Stimulated activated naive B cell treated with anti-CD40 and anti-IgM and Interleukin-4, amounts not matched to agents 10 μg/mL and 1 μg/mL and 100 μg/mL, for 72 hours (primary cell): ENCODE results near the gene HABP2.

ENCODE experiments used
- ATAC-seq, 2 donors: fragments of 150-1000 bp; cut with Tn5 transposase; replicated peaks; 2 replicates each; pipeline ENCODE4 v1.10.0; 2021; ENCODE audit warnings: moderate library complexity in 1 of 2
- DNase-seq: peaks from one replicate; pipeline ENCODE4 v3.0.0; 2021
- H3K27ac Mint-ChIP-seq: one replicate; pipeline ENCODE4 v1.8.0; 2022; ENCODE audit warnings: mild to moderate bottlenecking, mixed read lengths
- H3K27me3 Mint-ChIP-seq, 2 donors: one replicate each; pipeline ENCODE4 v1.8.0; 2022; ENCODE audit warnings: mixed read lengths in 2 of 2
- H3K36me3 Mint-ChIP-seq, 2 donors: one replicate each; pipeline ENCODE4 v1.8.0; 2022; ENCODE audit warnings: mixed read lengths in 2 of 2, mild to moderate bottlenecking in 1 of 2
- H3K4me1 Mint-ChIP-seq, 2 donors: one replicate each; pipeline ENCODE4 v1.8.0; 2022; ENCODE audit warnings: mixed read lengths in 2 of 2, mild to moderate bottlenecking in 1 of 2
- H3K4me3 Mint-ChIP-seq, 2 donors: one replicate each; pipeline ENCODE4 v1.8.0; 2022; ENCODE audit warnings: mild to moderate bottlenecking in 2 of 2, mixed read lengths in 2 of 2, moderate library complexity in 1 of 2
- H3K9me3 Mint-ChIP-seq, 2 donors: one replicate each; pipeline ENCODE4 v1.8.0; 2022; ENCODE audit warnings: mixed read lengths in 2 of 2, mild to moderate bottlenecking in 1 of 2

HABP2 gene

GRCh38 chr10:113555751-113556150 is 2.9 kb downstream of the HABP2 start:
- no peak for ATAC-seq

GRCh38 chr10:113557424-113557862 is 4.6 kb downstream of the HABP2 start:
- Mint-ChIP-seq H3K27ac (no peak overlapping the region), H3K4me1 (no peaks in the 10 kb centered on the region), H3K27me3 (peaks cover 24 to 44% of the 10 kb centered on the region in 2 donors), H3K4me3 (no peak overlapping the region), H3K36me3 (no peaks in the 10 kb centered on the region), H3K9me3 (no peaks in the 10 kb centered on the region)
- ATAC-seq (no peak), DNase-seq (no peak)

More at GRCh38 chr10:113555751-113556150, 2.9 kb downstream of the HABP2 start:
- no peak overlapping the region for H3K27ac Mint-ChIP-seq
- H3K4me1 Mint-ChIP-seq = no peaks in the 10 kb centered on the region
- no peak overlapping the region for H3K4me3 Mint-ChIP-seq
- H3K9me3 Mint-ChIP-seq = peaks cover 0 to under 1% of the 10 kb centered on the region in 2 donors
- no peaks in the 10 kb centered on the region for H3K36me3 Mint-ChIP-seq
- peaks cover 24 to 44% of the 10 kb centered on the region in 2 donors for H3K27me3 Mint-ChIP-seq
- no peak for DNase-seq

- Mint-ChIP-seq H3K4me1 (no peaks in the 10 kb centered on the region), H3K36me3 (no peaks in the 10 kb centered on the region), H3K9me3 (no peaks in the 10 kb centered on the region), H3K27ac (no peak overlapping the region), H3K27me3 (peaks cover 24 to 44% of the 10 kb centered on the region in 2 donors), H3K4me3 (no peak overlapping the region)
- DNase-seq = no peak
- no peak for ATAC-seq
These were observed 5.1 kb downstream of the HABP2 start for GRCh38 chr10:113557903-113558321.

- H3K27ac Mint-ChIP-seq = no peak overlapping the region
- H3K27me3 Mint-ChIP-seq = peaks cover 17 to 41% of the 10 kb centered on the region in 2 donors
- H3K4me3 Mint-ChIP-seq = no peak overlapping the region
- no peaks in the 10 kb centered on the region for H3K36me3 Mint-ChIP-seq
- ATAC-seq = no peak
- H3K4me1 Mint-ChIP-seq = peaks cover 1 to 8% of the 10 kb centered on the region in 2 donors
- no peaks in the 10 kb centered on the region for H3K9me3 Mint-ChIP-seq
- DNase-seq = no peak
These were observed 7.2 kb downstream of the HABP2 start for GRCh38 chr10:113560071-113560470.

GRCh38 chr10:113561214-113561613 is 8.4 kb downstream of the HABP2 start:
- H3K4me3 Mint-ChIP-seq = no peak overlapping the region

GRCh38 chr10:113562069-113562468 is 9.2 kb downstream of the HABP2 start:
- Mint-ChIP-seq H3K9me3 (no peaks in the 10 kb centered on the region), H3K4me3 (no peak overlapping the region), H3K27ac (no peak overlapping the region), H3K27me3 (peaks cover 11 to 36% of the 10 kb centered on the region in 2 donors), H3K4me1 (peaks cover 1 to 8% of the 10 kb centered on the region in 2 donors), H3K36me3 (no peaks in the 10 kb centered on the region)
- DNase-seq (no peak), ATAC-seq (no peak)

More at GRCh38 chr10:113561214-113561613, 8.4 kb downstream of the HABP2 start:
- Mint-ChIP-seq H3K9me3 (no peaks in the 10 kb centered on the region), H3K4me1 (peaks cover 1 to 8% of the 10 kb centered on the region in 2 donors), H3K27me3 (peaks cover 14 to 40% of the 10 kb centered on the region in 2 donors), H3K36me3 (no peaks in the 10 kb centered on the region), H3K27ac (no peak overlapping the region)
- DNase-seq (no peak), ATAC-seq (no peak)

- Mint-ChIP-seq H3K27me3 (peaks cover 6 to 30% of the 10 kb centered on the region in 2 donors), H3K4me1 (peaks cover 1 to 8% of the 10 kb centered on the region in 2 donors), H3K36me3 (no peaks in the 10 kb centered on the region), H3K9me3 (no peaks in the 10 kb centered on the region), H3K27ac (no peak overlapping the region), H3K4me3 (no peak overlapping the region)
- DNase-seq (no peak), ATAC-seq (no peak)
These were observed 9.9 kb downstream of the HABP2 start for GRCh38 chr10:113562704-113563103.

GRCh38 chr10:113563306-113564088 is 10.6 kb downstream of the HABP2 start:
- peak; percentile 54 for DNase-seq
- Mint-ChIP-seq H3K27me3 (peaks cover 8 to 22% of the 10 kb centered on the region in 2 donors), H3K9me3 (no peaks in the 10 kb centered on the region), H3K4me1 (peaks cover 1 to 8% of the 10 kb centered on the region in 2 donors), H3K4me3 (peak overlapping the region; percentile 77 to 82), H3K36me3 (no peaks in the 10 kb centered on the region), H3K27ac (no peak overlapping the region)
- ATAC-seq = peak; percentile 89 to 93

- Mint-ChIP-seq H3K27me3 (peaks cover 3 to 8% of the 10 kb centered on the region in 2 donors), H3K36me3 (no peaks in the 10 kb centered on the region), H3K4me1 (peaks cover 1 to 8% of the 10 kb centered on the region in 2 donors), H3K4me3 (no peak overlapping the region), H3K9me3 (no peaks in the 10 kb centered on the region), H3K27ac (no peak overlapping the region)
- ATAC-seq = no peak
- DNase-seq = no peak
These were observed 12.5 kb downstream of the HABP2 start for GRCh38 chr10:113565364-113565763.

GRCh38 chr10:113566888-113567287 is 14.0 kb downstream of the HABP2 start:
- H3K36me3 Mint-ChIP-seq = no peaks in the 10 kb centered on the region
- peaks cover 1 to 8% of the 10 kb centered on the region in 2 donors for H3K4me1 Mint-ChIP-seq
- peaks cover 3 to 12% of the 10 kb centered on the region in 2 donors for H3K27me3 Mint-ChIP-seq
- ATAC-seq (no peak), DNase-seq (no peak)
- H3K4me3 Mint-ChIP-seq = no peak overlapping the region
- H3K27ac Mint-ChIP-seq = no peak overlapping the region
- H3K9me3 Mint-ChIP-seq = no peaks in the 10 kb centered on the region

GRCh38 chr10:113569576-113569975 is 16.7 kb downstream of the HABP2 start:
- H3K4me3 Mint-ChIP-seq = no peak overlapping the region
- ATAC-seq (no peak), DNase-seq (no peak)
- no peaks in the 10 kb centered on the region for H3K4me1 Mint-ChIP-seq
- H3K27ac Mint-ChIP-seq = no peak overlapping the region
- no peaks in the 10 kb centered on the region for H3K9me3 Mint-ChIP-seq
- H3K36me3 Mint-ChIP-seq = no peaks in the 10 kb centered on the region
- peaks cover 3 to 18% of the 10 kb centered on the region in 2 donors for H3K27me3 Mint-ChIP-seq

- Mint-ChIP-seq H3K27ac (no peak overlapping the region), H3K27me3 (peaks cover 11 to 30% of the 10 kb centered on the region in 2 donors), H3K4me1 (no peaks in the 10 kb centered on the region), H3K9me3 (no peaks in the 10 kb centered on the region), H3K4me3 (no peak overlapping the region), H3K36me3 (no peaks in the 10 kb centered on the region)
- no peak for DNase-seq
- ATAC-seq = no peak
These were observed 19.9 kb downstream of the HABP2 start for GRCh38 chr10:113572520-113573290.

- H3K4me1 Mint-ChIP-seq = no peaks in the 10 kb centered on the region
- H3K36me3 Mint-ChIP-seq = no peaks in the 10 kb centered on the region
- no peaks in the 10 kb centered on the region for H3K9me3 Mint-ChIP-seq
- peaks cover 11 to 30% of the 10 kb centered on the region in 2 donors for H3K27me3 Mint-ChIP-seq
- no peak overlapping the region for H3K27ac Mint-ChIP-seq
- DNase-seq = no peak
- no peak overlapping the region for H3K4me3 Mint-ChIP-seq
- ATAC-seq = no peak
These were observed 20.5 kb downstream of the HABP2 start for GRCh38 chr10:113573368-113573767.

GRCh38 chr10:113576852-113577251 is 24.0 kb downstream of the HABP2 start:
- ATAC-seq (no peak), DNase-seq (no peak)
- no peaks in the 10 kb centered on the region for H3K4me1 Mint-ChIP-seq
- no peak overlapping the region for H3K4me3 Mint-ChIP-seq
- no peak overlapping the region for H3K27ac Mint-ChIP-seq
- no peaks in the 10 kb centered on the region for H3K9me3 Mint-ChIP-seq
- no peaks in the 10 kb centered on the region for H3K36me3 Mint-ChIP-seq
- peaks cover 15 to 37% of the 10 kb centered on the region in 2 donors for H3K27me3 Mint-ChIP-seq
